HepG2 (cell line): Measurements from ENCODE around the gene ZMYM3. TPM values are rescaled to one million over a fixed set of nuclear protein-coding genes. Genes with fewer than 3 reads are reported as not detected.

Source experiments
- ATAC-seq: fragments of 200-7000 bp; cut with Tn5 transposase; 3 replicates; pipeline ENCODE4 v1.9.1; 2020; ENCODE audit warnings: mild to moderate bottlenecking, moderate library complexity
- BruUV-seq: library from RNA; stranded (reverse); fragments of 400-500 nt; replicated peaks from 2 replicates; lab custom pipeline; 2021; lab: Mats Ljungman, UMichigan
- CTCF ChIA-PET: fragments of 300-600 bp; formaldehyde crosslinking; extraction: SDS; loops from one replicate; lab custom pipeline; 2021; ENCODE audit warnings: low total read pairs, inconsistent platforms, low intra/inter-chr PET ratio; lab: Yijun Ruan, JAX
- POLR2A ChIA-PET: fragments of 350-600 bp; sonication (Branson Sonifier 250); formaldehyde crosslinking; loops from one replicate; lab custom pipeline; 2020; ENCODE audit warnings: antibody characterized with exemption, inconsistent platforms; lab: Yijun Ruan, JAX
- DNase-seq: peaks from one replicate; pipeline ENCODE4 v3.0.0-alpha.2; 2015; ENCODE audit warnings: low spot score
- FAIRE-seq: peaks from 3 replicates; lab custom pipeline; 2011; peaks lifted over from hg19 to GRCh38; lab: Jason Lieb, UNC
- H2AFZ ChIP-seq: one replicate; pipeline ENCODE4 v1.6.1; 2011; ENCODE audit warnings: low read length, inconsistent platforms
- H3K27ac ChIP-seq: fragments of 300-600 bp; 3 replicates; pipeline ENCODE4 v1.8.0; 2011; ENCODE audit warnings: mixed run types, mild to moderate bottlenecking, mixed read lengths, low read length, inconsistent platforms; ENCODE audit not compliant: insufficient read depth; ENCODE audit errors: extremely low read length
- H3K27me3 ChIP-seq, 2 experiments: fragments of 200-600 bp in 1 of 2; 2 replicates in 1 of 2; 3 replicates in 1 of 2; pipeline versions ENCODE4 v1.6.0 to v1.8.0; 2011; ENCODE audit warnings: low read length in 2 of 2, mild to moderate bottlenecking in 2 of 2, moderate library complexity in 2 of 2, inconsistent platforms in 1 of 2; ENCODE audit not compliant: insufficient read depth in 2 of 2, control insufficient read depth in 1 of 2
- H3K36me3 ChIP-seq, 2 experiments: fragments of 200-600 bp in 1 of 2; replicated peaks in 1 of 2; 2 replicates in 1 of 2; 3 replicates in 1 of 2; pipeline versions ENCODE4 v1.5.1 to v1.8.0; 2011; ENCODE audit warnings: low read length in 2 of 2, inconsistent platforms in 1 of 2; ENCODE audit not compliant: insufficient read depth in 2 of 2, control insufficient read depth in 1 of 2
- H3K4me1 ChIP-seq: 2 replicates; pipeline ENCODE4 v1.5.1; 2012; ENCODE audit warnings: low read length, inconsistent platforms; ENCODE audit not compliant: insufficient read depth
- H3K4me2 ChIP-seq: 2 replicates; pipeline ENCODE4 v1.6.0; 2011; ENCODE audit warnings: low read depth, low read length, inconsistent platforms
- H3K4me3 ChIP-seq, 3 experiments: fragments of 200-600 bp in 1 of 3; sonication (generic), shearing (Covaris generic) in 1 of 3; replicated peaks in 1 of 3; 2 replicates each; pipeline ENCODE4 v1.5.1; 2011 to 2016; ENCODE audit warnings: low read length in 3 of 3, inconsistent platforms in 2 of 3, low read depth in 2 of 3, mild to moderate bottlenecking in 2 of 3, control low read depth in 1 of 3, mixed read lengths in 1 of 3; ENCODE audit not compliant: insufficient read depth in 1 of 3
- H3K79me2 ChIP-seq: one replicate; pipeline ENCODE4 v1.6.1; 2011; ENCODE audit warnings: low read length, inconsistent platforms; ENCODE audit not compliant: insufficient read depth
- H3K9ac ChIP-seq: 2 replicates; pipeline ENCODE4 v1.6.0; 2011; ENCODE audit warnings: mild to moderate bottlenecking, low read depth, low read length, inconsistent platforms; ENCODE audit not compliant: insufficient read depth
- H3K9me3 ChIP-seq: 2 replicates; pipeline ENCODE4 v1.5.1; 2012; ENCODE audit warnings: mild to moderate bottlenecking, low read length
- H4K20me1 ChIP-seq: 2 replicates; pipeline ENCODE4 v1.6.0; 2011; ENCODE audit warnings: inconsistent platforms, mild to moderate bottlenecking, low read length, moderate library complexity; ENCODE audit not compliant: insufficient read depth
- CREB1 ChIP-seq, 2 experiments: fragments of 450-650 bp in 1 of 2; IDR thresholded peaks; 2 replicates each; pipeline ENCODE4 v1.6.1; 2016 to 2017; ENCODE audit warnings: control low read depth in 1 of 2, mild to moderate bottlenecking in 1 of 2, missing compliant biosample characterization in 1 of 2, missing genetic modification characterization in 1 of 2
- CSRNP1 ChIP-seq: sonication (generic); formaldehyde crosslinking; IDR thresholded peaks from 2 replicates; pipeline ENCODE4 v1.8.1; 2023; ENCODE audit warnings: mild to moderate bottlenecking, missing genetic modification reagents
- FOXP4 ChIP-seq: sonication (generic); formaldehyde crosslinking; IDR thresholded peaks from 2 replicates; pipeline ENCODE4 v1.4.0; 2020; ENCODE audit warnings: missing genetic modification reagents
- MEIS1 ChIP-seq: sonication (generic); formaldehyde crosslinking; IDR thresholded peaks from 2 replicates; pipeline ENCODE4 v1.9.0; 2021; ENCODE audit warnings: mild to moderate bottlenecking, missing genetic modification reagents, moderate library complexity, borderline replicate concordance
- MZF1 ChIP-seq: sonication (generic); formaldehyde crosslinking; IDR thresholded peaks from 2 replicates; pipeline ENCODE4 v1.8.1; 2023; ENCODE audit warnings: mild to moderate bottlenecking, missing genetic modification reagents, borderline replicate concordance
- NFYB ChIP-seq: sonication (generic); formaldehyde crosslinking; IDR thresholded peaks from 2 replicates; pipeline ENCODE4 v1.4.0; 2020; ENCODE audit warnings: missing genetic modification reagents
- NKX3-1 ChIP-seq: sonication (generic); formaldehyde crosslinking; IDR thresholded peaks from 2 replicates; pipeline ENCODE4 v1.5.0; 2020; ENCODE audit warnings: missing genetic modification reagents
- PCBP2 ChIP-seq: fragments of 200-400 bp; formaldehyde crosslinking; optimal IDR thresholded peaks from 2 replicates; pipeline ENCODE3; 2018; ENCODE audit warnings: low read length, low read depth; ENCODE audit not compliant: poor library complexity, severe bottlenecking
- SRY ChIP-seq: sonication (generic); formaldehyde crosslinking; IDR thresholded peaks from 2 replicates; pipeline ENCODE4 v1.8.0; 2022; ENCODE audit warnings: mild to moderate bottlenecking, missing genetic modification reagents
- ZBTB4 ChIP-seq: sonication (generic); formaldehyde crosslinking; IDR thresholded peaks from 2 replicates; pipeline ENCODE4 v1.4.0; 2020; ENCODE audit warnings: missing genetic modification reagents, mild to moderate bottlenecking, borderline replicate concordance
- ZBTB44 ChIP-seq: sonication (generic); formaldehyde crosslinking; IDR thresholded peaks from 2 replicates; pipeline ENCODE4 v1.4.0; 2020; ENCODE audit warnings: missing genetic modification reagents
- ZNF101 ChIP-seq: sonication (generic); formaldehyde crosslinking; IDR thresholded peaks from 2 replicates; pipeline ENCODE4 v1.4.0; 2020; ENCODE audit warnings: mild to moderate bottlenecking, low read depth, missing genetic modification reagents, borderline replicate concordance
- ZNF251 ChIP-seq: sonication (generic); formaldehyde crosslinking; IDR thresholded peaks from 2 replicates; pipeline ENCODE4 v1.9.0; 2021; ENCODE audit warnings: mild to moderate bottlenecking, missing genetic modification reagents
- ZNF747 ChIP-seq: sonication (generic); formaldehyde crosslinking; IDR thresholded peaks from 2 replicates; pipeline ENCODE4 v1.8.1; 2023; ENCODE audit warnings: missing genetic modification reagents, mild to moderate bottlenecking, borderline replicate concordance
- WGBS: methylation state at CpG from one replicate; pipeline ENCODE4 v1.1.6; 2017; ENCODE audit warnings: low lambda C conversion rate; 5-methylcytosine and 5-hydroxymethylcytosine counted together
- in situ Hi-C: cut with HindIII; loops from 2 replicates; pipeline ENCODE4 v1.10.0; 2017; ENCODE audit warnings: low pct_unique_long_range_greater_than_20kb; ENCODE audit not compliant: extremely low pct_ligation_motif_present
- intact Hi-C: fragments of 100-400 bp; cut with micrococcal nuclease; formaldehyde crosslinking; loops from one replicate; pipeline ENCODE4 v1.10.0; 2022; ENCODE audit not compliant: unreplicated experiment
- polyA plus RNA-seq, 8 experiments: library from polyadenylated mRNA; depleted of rRNA in 3 of 8; stranded (reverse) in 7 of 8; unstranded in 1 of 8; fragments of >200 nt; fragmentation: Illumina TruSeq in 4 of 8; extraction: Trizol in 4 of 8; gene quantifications; 2 replicates each; pipeline versions ENCODE4 v1.2.1 to v1.2.3, GENCODE V29; 2011 to 2016; ENCODE audit warnings: low read depth in 4 of 8, missing spikeins in 1 of 8, mixed read lengths in 1 of 8; ENCODE audit not compliant: insufficient read depth in 1 of 8
- total RNA-seq, 5 experiments: library from RNA; depleted of rRNA; stranded (reverse); fragments of >200 nt; fragmentation: Illumina TruSeq; extraction: Trizol; gene quantifications; 2 replicates each; pipeline ENCODE4 v1.2.3, GENCODE V29; 2016; ENCODE audit warnings: low read depth in 1 of 5

The ZMYM3 gene
- total and polyA plus RNA-seq, 2 of the 13 experiments (the other 11 are each of a cell fraction or from before 2014, with no cell fraction given): 26.4 to 35.4 TPM

- ChIA-PET POLR2A (interaction anchor here (0.9 to 6.0 kb wide), 14 partner anchors 9 to 304 kb away, joined by 3 to 140 read pairs (median 6); partner anchors contain the start of genes ITGB1BP2, NONO, OGT and TAF1), CTCF (no interaction called here)
- no peaks in the 10 kb centered on the region for H3K36me3 ChIP-seq
- no peaks in the 10 kb centered on the region for H4K20me1 ChIP-seq
- H3K27ac ChIP-seq: peak overlapping the region; percentile 100
- 0% methylated on average over 1 of the region's 1 CpG for WGBS
- no peaks in the 10 kb centered on the region for H3K9me3 ChIP-seq
- ATAC-seq (peak; percentile 82), DNase-seq (peak; percentile 92), FAIRE-seq (peak; percentile 99)
- in situ Hi-C loops (loop anchor here (10.0 kb wide), 1 partner anchor 57 kb away; the partner anchor contains the start of gene NONO), intact Hi-C loops (loop anchor here (5.0 kb wide), 1 partner anchor 54 kb away; the partner anchor contains the start of gene NONO)
- H3K4me3 ChIP-seq: peak overlapping the region in 1 of 3 experiments; percentile 50; a peak in 1 of 6 replicates
- H3K79me2 ChIP-seq: peaks cover 3% of the 10 kb centered on the region
- H2AFZ ChIP-seq: no peak overlapping the region
- BruUV-seq: no TSS peak
- H3K9ac ChIP-seq: peak overlapping the region; percentile 82
- no peaks in the 10 kb centered on the region for H3K27me3 ChIP-seq
- peak overlapping the region; percentile 88 for H3K4me2 ChIP-seq
- H3K4me1 ChIP-seq: peaks cover 92% of the 10 kb centered on the region
- TF ChIP-seq MZF1 (CRISPR knock-in tag) (no peak), CSRNP1 (CRISPR knock-in tag) (no peak), SRY (CRISPR knock-in tag) (no peak), ZNF251 (CRISPR knock-in tag) (no peak), ZNF101 (no peak), ZNF747 (CRISPR knock-in tag) (no peak), ZBTB44 (CRISPR knock-in tag) (no peak), FOXP4 (CRISPR knock-in tag) (0 out of 2 replicates have a peak, but pooled peaks have one; percentile 45), ZBTB4 (CRISPR knock-in tag) (no peak), PCBP2 (no peak), NFYB (CRISPR knock-in tag) (no peak), NKX3-1 (no peak), CREB1 (IDR thresholded peaks at IDR 0.05) (no peak), CREB1 (CRISPR knock-in tag; IDR thresholded peaks at IDR 0.05) (no peak; the same call in 1 of the 2 replicates), MEIS1 (CRISPR knock-in tag) (no peak)
Measured at GRCh38 chrX:71228063-71228642, 25.8 kb downstream of the ZMYM3 start.
